HG03442 (cell line): ENCODE data around the gene PRDM15.

Experiments used
- ATAC-seq: cut with Tn5 transposase; IDR thresholded peaks from one replicate; pipeline ENCODE4 v1.9.1; 2021; ENCODE audit warnings: mild to moderate bottlenecking, moderate library complexity; ENCODE audit not compliant: unreplicated experiment

Gene PRDM15

DNA sequence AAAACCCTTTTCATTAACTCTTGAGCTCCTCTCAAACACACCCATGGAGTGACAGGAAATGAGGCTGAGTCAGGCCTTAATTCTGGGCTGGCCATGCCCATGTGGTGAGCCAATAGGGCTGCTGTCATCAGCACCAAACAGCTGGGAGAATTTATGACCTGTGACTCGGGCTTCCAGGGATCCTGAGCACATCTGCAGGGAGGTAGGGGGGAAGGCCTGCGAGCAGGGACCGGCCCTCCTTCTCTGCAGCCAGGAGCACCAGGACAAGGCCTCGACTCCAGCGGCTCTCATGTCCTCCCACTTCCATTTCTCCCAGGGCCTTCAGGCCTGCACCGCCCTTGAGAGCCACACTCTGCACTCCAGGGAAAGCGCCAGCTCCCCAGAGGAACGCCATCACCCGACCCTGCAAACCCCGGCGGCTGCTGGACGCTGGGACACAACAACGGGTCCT, 126.9 kb downstream of the PRDM15 start:
- no peak for ATAC-seq

GRCh38 chr21:41751611-41752011, 127.5 kb downstream of the PRDM15 start:
- no peak for ATAC-seq

GRCh38 chr21:41750532-41751151, 128.5 kb downstream of the PRDM15 start:
- no peak for ATAC-seq

- ATAC-seq = no peak
Measured at GRCh38 chr21:41750051-41750450, 129.1 kb downstream of the PRDM15 start.

DNA sequence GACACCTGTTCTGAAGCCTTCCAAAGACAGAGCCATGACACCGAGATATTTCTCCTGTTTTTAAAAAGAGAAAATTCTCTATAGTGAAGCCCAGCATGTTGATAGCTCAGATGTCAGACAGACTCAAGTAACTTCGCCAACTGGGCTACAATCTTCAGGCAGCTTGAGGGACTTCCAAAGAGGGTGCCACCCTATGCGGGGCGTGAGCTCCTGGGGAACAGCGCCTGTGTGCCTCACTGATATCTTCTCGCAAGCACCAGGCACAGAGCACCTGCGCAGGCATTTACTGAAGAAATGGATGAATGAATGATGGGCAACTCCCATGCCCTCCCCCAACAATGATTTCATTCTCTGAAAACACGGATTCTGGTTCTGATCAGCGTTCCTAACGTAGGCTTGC, 129.9 kb downstream of the PRDM15 start:
- ATAC-seq = no peak
